IMR-90 (cell line): Measurements from ENCODE around the gene ZNF136. TPM values are rescaled to one million over a fixed set of nuclear protein-coding genes. Genes with fewer than 3 reads are reported as not detected.
A peak's percentile ranks its signal among the peaks of the same experiment; 100 is the strongest.

ENCODE experiments used
- ATAC-seq: fragments of 200-7000 bp; cut with Tn5 transposase; 2 replicates; pipeline ENCODE4 v1.9.1; 2020; ENCODE audit warnings: low read depth, mild to moderate bottlenecking, moderate library complexity
- BruUV-seq: library from RNA; stranded (reverse); fragments of 400-500 nt; replicated peaks from 2 replicates; lab custom pipeline; 2021; lab: Mats Ljungman, UMichigan
- CTCF ChIA-PET: fragments of 300-600 bp; formaldehyde crosslinking; extraction: SDS; loops from one replicate; lab custom pipeline; 2021; ENCODE audit warnings: antibody characterized with exemption; lab: Yijun Ruan, JAX
- POLR2A ChIA-PET: fragments of 300-600 bp; sonication (Branson Sonifier 250); formaldehyde crosslinking; loops from one replicate; lab custom pipeline; 2022; ENCODE audit warnings: antibody characterized with exemption; ENCODE audit not compliant: unreplicated experiment; lab: Charles Lee
- DNase-seq: peaks from one replicate; pipeline ENCODE4 v3.0.0; 2013
- H2AFZ ChIP-seq: replicated peaks from 2 replicates; pipeline ENCODE3; 2013; ENCODE audit warnings: low read length, mild to moderate bottlenecking; ENCODE audit not compliant: poor library complexity
- H2AK5ac ChIP-seq: 2 replicates; pipeline ENCODE4 v1.6.1; 2013; ENCODE audit warnings: low read depth, low read length, inconsistent platforms
- H2AK9ac ChIP-seq: replicated peaks from 2 replicates; pipeline ENCODE3; 2013; ENCODE audit warnings: mild to moderate bottlenecking, low read depth, low read length, moderate library complexity; ENCODE audit not compliant: poor library complexity
- H2BK120ac ChIP-seq: 2 replicates; pipeline ENCODE4 v1.6.1; 2013; ENCODE audit warnings: low read depth, low read length, inconsistent platforms
- H2BK15ac ChIP-seq: 3 replicates; pipeline ENCODE4 v1.6.1; 2013; ENCODE audit warnings: low read depth, low read length, inconsistent platforms
- H2BK20ac ChIP-seq: 2 replicates; pipeline ENCODE4 v1.6.1; 2013; ENCODE audit warnings: low read depth, mild to moderate bottlenecking, inconsistent platforms, low read length, moderate library complexity
- H2BK5ac ChIP-seq: 2 replicates; pipeline ENCODE4 v1.6.1; 2013; ENCODE audit warnings: mild to moderate bottlenecking, low read depth, low read length, inconsistent platforms; ENCODE audit not compliant: poor library complexity, severe bottlenecking
- H3K14ac ChIP-seq: replicated peaks from 2 replicates; pipeline ENCODE4 v1.6.1; 2013; ENCODE audit warnings: low read depth, low read length, inconsistent platforms
- H3K18ac ChIP-seq: 2 replicates; pipeline ENCODE4 v1.6.1; 2013; ENCODE audit warnings: low read depth, low read length, control low read depth
- H3K23ac ChIP-seq: 2 replicates; pipeline ENCODE4 v1.6.1; 2013; ENCODE audit warnings: low read depth, low read length, inconsistent platforms
- H3K27ac ChIP-seq: 2 replicates; pipeline ENCODE4 v1.5.1; 2013; ENCODE audit warnings: mild to moderate bottlenecking, control low read depth, low read length; ENCODE audit not compliant: insufficient read depth
- H3K27me3 ChIP-seq: 2 replicates; pipeline ENCODE4 v1.6.1; 2013; ENCODE audit warnings: low read length; ENCODE audit not compliant: control insufficient read depth, insufficient read depth
- H3K36me3 ChIP-seq: 2 replicates; pipeline ENCODE4 v1.6.1; 2013; ENCODE audit warnings: low read length, mixed read lengths; ENCODE audit not compliant: control insufficient read depth, insufficient read depth
- H3K4ac ChIP-seq: 2 replicates; pipeline ENCODE4 v1.6.1; 2013; ENCODE audit warnings: low read depth, low read length, inconsistent platforms
- H3K4me1 ChIP-seq: 2 replicates; pipeline ENCODE4 v1.6.1; 2013; ENCODE audit warnings: low read length, mixed read lengths; ENCODE audit not compliant: control insufficient read depth, insufficient read depth
- H3K4me2 ChIP-seq: 2 replicates; pipeline ENCODE4 v1.6.1; 2013; ENCODE audit warnings: low read depth, mild to moderate bottlenecking, control low read depth, low read length, moderate library complexity
- H3K4me3 ChIP-seq: 2 replicates; pipeline ENCODE4 v1.5.1; 2013; ENCODE audit warnings: low read depth, mild to moderate bottlenecking, control low read depth, low read length, moderate library complexity; ENCODE audit not compliant: insufficient read depth
- H3K56ac ChIP-seq: 2 replicates; pipeline ENCODE4 v1.6.1; 2013; ENCODE audit warnings: low read length, inconsistent platforms; ENCODE audit not compliant: insufficient read depth; ENCODE audit errors: extremely low read depth
- H3K79me1 ChIP-seq, 2 experiments: 2 replicates each; pipeline ENCODE4 v1.6.1; 2013; ENCODE audit warnings: low read length in 2 of 2, inconsistent platforms in 1 of 2, low read depth in 1 of 2
- H3K9ac ChIP-seq: 2 replicates; pipeline ENCODE4 v1.6.1; 2013; ENCODE audit warnings: low read depth, low read length, control low read depth
- H3K9me1 ChIP-seq: 2 replicates; pipeline ENCODE4 v1.6.1; 2013; ENCODE audit warnings: low read length, inconsistent platforms; ENCODE audit not compliant: insufficient read depth
- H3K9me3 ChIP-seq: 2 replicates; pipeline ENCODE4 v1.6.1; 2013; ENCODE audit warnings: low read length; ENCODE audit not compliant: control insufficient read depth, insufficient read depth
- H4K20me1 ChIP-seq: 2 replicates; pipeline ENCODE4 v1.6.1; 2013; ENCODE audit warnings: low read length, inconsistent platforms; ENCODE audit not compliant: insufficient read depth
- H4K5ac ChIP-seq: 2 replicates; pipeline ENCODE4 v1.6.1; 2013; ENCODE audit warnings: mild to moderate bottlenecking, low read depth, low read length, control low read depth
- H4K8ac ChIP-seq, 2 experiments: 2 replicates each; pipeline ENCODE4 v1.6.1; 2013; ENCODE audit warnings: low read depth in 2 of 2, low read length in 2 of 2, control low read depth in 1 of 2, inconsistent platforms in 1 of 2
- H4K91ac ChIP-seq: 2 replicates; pipeline ENCODE4 v1.6.1; 2013; ENCODE audit warnings: low read depth, low read length, inconsistent platforms; ENCODE audit not compliant: insufficient read depth
- FOS ChIP-seq: fragments of 150-350 bp; IDR thresholded peaks from 2 replicates; pipeline ENCODE4 v1.6.1; 2016; ENCODE audit warnings: low read depth, low read length
- MAFK ChIP-seq: IDR thresholded peaks from 2 replicates; pipeline ENCODE4 v1.6.1; 2012; ENCODE audit warnings: low read depth, low read length, improper control_type of control experiment
- MXI1 ChIP-seq: IDR thresholded peaks from 2 replicates; pipeline ENCODE4 v1.6.1; 2012; ENCODE audit warnings: low read depth, mild to moderate bottlenecking, low read length, moderate library complexity, borderline replicate concordance
- WGBS, 2 experiments: methylation state at CpG; one replicate each; pipeline versions ENCODE4 v1.1.5 to v1.1.7; 2013; ENCODE audit warnings: missing lambda C conversion rate in 2 of 2; ENCODE audit not compliant: insufficient read length in 1 of 2; ENCODE audit errors: extremely low coverage in 2 of 2; 5-methylcytosine and 5-hydroxymethylcytosine counted together
- dilution Hi-C: fragments of 300-500 bp; cut with HindIII; formaldehyde crosslinking; loops from one replicate; pipeline ENCODE4 v1.14.3; 2018; ENCODE audit warnings: low sequenced_read_pairs; ENCODE audit not compliant: unreplicated experiment
- in situ Hi-C: fragments of 300-500 bp; cut with MboI; formaldehyde crosslinking; loops from 3 replicates; pipeline ENCODE4 v1.14.3; 2019; ENCODE audit warnings: low sequenced_read_pairs, inconsistent platforms, mixed read lengths
- intact Hi-C: fragments of 100-400 bp; cut with micrococcal nuclease; formaldehyde crosslinking; loops from 2 replicates; pipeline ENCODE4 v1.10.0; 2022
- polyA plus RNA-seq, 3 experiments: library from polyadenylated mRNA; depleted of rRNA; stranded (reverse); fragments of >200 nt; gene quantifications; 2 replicates each; pipeline ENCODE4 v1.2.3, GENCODE V29; 2012; ENCODE audit warnings: low replicate concordance in 1 of 3
- total RNA-seq: library from RNA; depleted of rRNA; stranded (reverse); fragments of >200 nt; gene quantifications from 2 replicates; pipeline ENCODE4 v1.2.3, GENCODE V29; 2012

Gene ZNF136
- total and polyA plus RNA-seq, 2 of the 4 experiments (the other 2 are of a cell fraction): 1.9 to 6.8 TPM

- H3K56ac ChIP-seq: peak overlapping the region; percentile 29; the same call in 1 of the 2 replicates
- H2BK5ac ChIP-seq: peak overlapping the region; percentile 69
- peak overlapping the region; percentile 96 for H3K4me2 ChIP-seq
- peak overlapping the region; percentile 80 for H2AK9ac ChIP-seq
- peak overlapping the region; percentile 22; the same call in 1 of the 2 replicates for H3K14ac ChIP-seq
- H3K18ac ChIP-seq: no peak overlapping the region
- no peak overlapping the region for H2BK15ac ChIP-seq
- H3K4me3 ChIP-seq: peak overlapping the region; percentile 83
- no peak overlapping the region for H4K5ac ChIP-seq
- intact Hi-C loops: loop anchor here (10.0 kb wide), 1 partner anchor 131 kb away; the partner anchor contains the start of gene ZNF44
- no CpG with 5 or more reads among the region's 2 CpGs for WGBS, 2 experiments
- DNase-seq (peak; percentile 56), ATAC-seq (peak; percentile 5; the same call in 1 of the 2 replicates)
- peak overlapping the region; percentile 47; the same call in 1 of the 2 replicates for H3K23ac ChIP-seq
- no peak overlapping the region; the same call in 1 of the 2 replicates for H4K91ac ChIP-seq
- dilution Hi-C loops: no loop called here
- H2AFZ ChIP-seq: no peak overlapping the region
- TF ChIP-seq FOS (0 out of 2 replicates have a peak, but pooled peaks have one; percentile 8), MXI1 (no peak), MAFK (no peak)
- H3K9ac ChIP-seq: peak overlapping the region; percentile 77; the same call in 1 of the 2 replicates
- no peaks in the 10 kb centered on the region for H4K20me1 ChIP-seq
- H3K27me3 ChIP-seq: no peaks in the 10 kb centered on the region
- peak overlapping the region in 1 of 2 experiments; percentile 56; a peak in 1 of 4 replicates for H4K8ac ChIP-seq
- H3K27ac ChIP-seq: no peak overlapping the region
- ChIA-PET POLR2A (no interaction called here), CTCF (no interaction called here)
- no peak overlapping the region for H2BK120ac ChIP-seq
- TSS peak; percentile 32 for BruUV-seq
- no peak overlapping the region for H2BK20ac ChIP-seq
- in situ Hi-C loops: no loop called here
- H3K9me3 ChIP-seq: no peaks in the 10 kb centered on the region
- no peak overlapping the region for H2AK5ac ChIP-seq
- 0 out of 2 replicates have a peak, but pooled peaks cover 2% of the 10 kb centered on the region for H3K36me3 ChIP-seq
- no peak overlapping the region for H3K4ac ChIP-seq
- H3K4me1 ChIP-seq: peaks cover 3% of the 10 kb centered on the region
- H3K9me1 ChIP-seq: 0 out of 2 replicates have a peak, but pooled peaks cover 2% of the 10 kb centered on the region
- H3K79me1 ChIP-seq: peaks cover 17 to 41% of the 10 kb centered on the region in 2 experiments; a peak in 2 of 4 replicates
Measured at GRCh38 chr19:12163826-12164225, 930 bp downstream of the ZNF136 start.
